Measurements from ENCODE around the gene PLPPR1.

DNA sequence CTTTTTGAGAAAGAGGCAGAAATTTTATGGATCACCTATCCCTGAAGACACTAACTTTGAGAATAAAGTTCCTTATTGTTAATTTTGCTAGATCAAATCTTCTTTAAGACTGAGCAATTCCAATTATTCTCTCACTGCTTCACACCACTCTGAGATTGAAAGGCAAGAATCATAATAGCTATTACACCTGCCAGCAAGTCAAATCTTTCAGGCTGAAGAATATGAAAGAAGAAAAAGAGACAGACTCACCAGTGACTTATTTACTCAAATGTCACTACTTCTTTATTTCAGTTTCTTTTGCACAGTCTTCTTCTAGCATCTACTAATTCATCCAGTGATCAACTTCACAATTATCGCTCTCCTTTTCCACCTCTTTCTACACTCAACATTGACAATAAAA is 35.9 kb upstream of the PLPPR1 start:
- no peak for TF ChIP-seq CTCF (IDR thresholded peaks at IDR 0.05)
- no peak for TF ChIP-seq POLR2A (IDR thresholded peaks at IDR 0.05)
